Nephron (organoid): ENCODE data around the gene SLC22A31.

Experiments
- H3K27ac Mint-ChIP-seq, 3 experiments: 2 replicates each; pipeline ENCODE4 v1.8.0; 2020; ENCODE audit warnings: mixed read lengths in 3 of 3, mild to moderate bottlenecking in 2 of 3, moderate library complexity in 1 of 3
- H3K27me3 Mint-ChIP-seq: 2 replicates; pipeline ENCODE4 v1.8.0; 2021; ENCODE audit warnings: low read depth, mild to moderate bottlenecking, moderate library complexity, mixed read lengths
- H3K36me3 Mint-ChIP-seq: 2 replicates; pipeline ENCODE4 v1.8.0; 2020; ENCODE audit warnings: low read depth, mixed read lengths
- H3K4me1 Mint-ChIP-seq: 2 replicates; pipeline ENCODE4 v1.8.0; 2020; ENCODE audit warnings: mixed read lengths
- H3K4me3 Mint-ChIP-seq, 3 experiments: 2 replicates each; pipeline ENCODE4 v1.8.0; 2020; ENCODE audit warnings: mild to moderate bottlenecking in 3 of 3, mixed read lengths in 3 of 3, moderate library complexity in 2 of 3
- H3K9me3 Mint-ChIP-seq: 2 replicates; pipeline ENCODE4 v1.8.0; 2020; ENCODE audit warnings: mixed read lengths
- TF ChIP-seq, protein P1 (sequence below), 3 experiments: fragments of 200-600 bp; sonication (generic); IDR thresholded peaks; one replicate each; pipeline ENCODE4 v1.5.0; 2021; ENCODE audit warnings: antibody characterized with exemption in 3 of 3; ENCODE audit not compliant: unreplicated experiment in 3 of 3

Gene SLC22A31

DNA sequence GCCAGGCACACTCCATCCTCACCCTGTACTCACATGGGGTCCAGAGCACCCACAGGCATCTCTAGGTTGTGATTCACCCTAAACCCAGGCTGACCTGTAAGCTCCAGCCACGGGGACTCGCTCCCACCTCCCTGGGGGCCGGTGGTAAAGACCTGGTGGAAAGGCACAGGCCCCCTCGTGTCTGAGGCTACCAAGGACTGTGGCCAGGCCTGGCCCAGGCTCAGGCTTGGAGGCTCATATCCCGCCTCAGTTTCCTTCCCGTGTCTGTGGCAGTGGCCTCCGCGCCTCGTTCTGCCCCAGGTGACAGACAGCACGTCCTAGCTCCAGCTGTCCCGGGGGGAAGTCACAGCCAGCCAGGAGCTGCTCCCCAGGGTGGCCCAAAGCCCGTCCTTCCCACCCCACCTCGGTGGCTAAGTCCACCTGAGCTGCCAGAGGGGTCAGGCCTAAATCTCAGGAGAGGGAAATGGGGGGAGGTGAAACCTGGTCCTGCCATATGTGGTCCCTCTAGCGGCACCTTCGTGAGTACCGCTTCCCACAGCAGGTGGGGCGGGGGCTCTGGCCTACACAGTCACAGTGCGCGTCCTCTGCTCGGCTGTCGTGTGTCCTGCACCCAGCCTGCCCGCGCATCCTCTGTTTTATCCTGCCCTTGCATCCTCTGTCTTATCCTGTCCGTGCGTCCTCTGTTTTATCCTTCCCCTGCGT, 16.2 kb downstream of the SLC22A31 start:
- TF ChIP-seq, protein P1, sequence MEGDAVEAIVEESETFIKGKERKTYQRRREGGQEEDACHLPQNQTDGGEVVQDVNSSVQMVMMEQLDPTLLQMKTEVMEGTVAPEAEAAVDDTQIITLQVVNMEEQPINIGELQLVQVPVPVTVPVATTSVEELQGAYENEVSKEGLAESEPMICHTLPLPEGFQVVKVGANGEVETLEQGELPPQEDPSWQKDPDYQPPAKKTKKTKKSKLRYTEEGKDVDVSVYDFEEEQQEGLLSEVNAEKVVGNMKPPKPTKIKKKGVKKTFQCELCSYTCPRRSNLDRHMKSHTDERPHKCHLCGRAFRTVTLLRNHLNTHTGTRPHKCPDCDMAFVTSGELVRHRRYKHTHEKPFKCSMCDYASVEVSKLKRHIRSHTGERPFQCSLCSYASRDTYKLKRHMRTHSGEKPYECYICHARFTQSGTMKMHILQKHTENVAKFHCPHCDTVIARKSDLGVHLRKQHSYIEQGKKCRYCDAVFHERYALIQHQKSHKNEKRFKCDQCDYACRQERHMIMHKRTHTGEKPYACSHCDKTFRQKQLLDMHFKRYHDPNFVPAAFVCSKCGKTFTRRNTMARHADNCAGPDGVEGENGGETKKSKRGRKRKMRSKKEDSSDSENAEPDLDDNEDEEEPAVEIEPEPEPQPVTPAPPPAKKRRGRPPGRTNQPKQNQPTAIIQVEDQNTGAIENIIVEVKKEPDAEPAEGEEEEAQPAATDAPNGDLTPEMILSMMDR (IDR thresholded peaks at IDR 0.05; ENCODE audit: unreplicated experiment in 3 of 3), result no peak
- H3K4me3 Mint-ChIP-seq, result no peak overlapping the region
- no peaks in the 10 kb centered on the region for H3K4me1 Mint-ChIP-seq
- no peaks in the 10 kb centered on the region for H3K9me3 Mint-ChIP-seq
- peaks cover 8% of the 10 kb centered on the region for H3K36me3 Mint-ChIP-seq
- peaks cover 28% of the 10 kb centered on the region for H3K27me3 Mint-ChIP-seq
- no peak overlapping the region for H3K27ac Mint-ChIP-seq

DNA sequence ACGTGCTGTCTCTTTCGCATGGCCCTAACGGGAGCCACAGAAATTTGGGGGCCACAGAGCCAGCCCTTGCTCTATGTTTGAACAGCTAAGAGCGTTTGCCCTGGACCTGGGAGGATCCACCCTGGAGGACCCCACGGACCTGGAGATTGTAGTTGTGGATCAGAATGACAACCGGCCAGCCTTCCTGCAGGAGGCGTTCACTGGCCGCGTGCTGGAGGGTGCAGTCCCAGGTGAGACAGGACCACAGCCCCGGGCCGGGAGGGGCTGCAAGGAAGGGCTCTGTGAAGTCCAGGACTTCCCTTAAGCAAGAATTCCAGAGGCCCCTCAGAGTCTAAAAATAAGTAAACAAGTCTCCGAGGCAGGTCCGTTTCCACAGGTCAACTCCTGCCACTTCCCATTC, 16.9 kb downstream of the SLC22A31 start:
- H3K36me3 Mint-ChIP-seq, result peaks cover 4% of the 10 kb centered on the region
- no peaks in the 10 kb centered on the region for H3K4me1 Mint-ChIP-seq
- peaks cover 25% of the 10 kb centered on the region for H3K27me3 Mint-ChIP-seq
- H3K4me3 Mint-ChIP-seq, result no peak overlapping the region
- TF ChIP-seq, protein P1 (IDR thresholded peaks at IDR 0.05; ENCODE audit: unreplicated experiment in 3 of 3), result no peak
- no peak overlapping the region for H3K27ac Mint-ChIP-seq
- H3K9me3 Mint-ChIP-seq, result no peaks in the 10 kb centered on the region

DNA sequence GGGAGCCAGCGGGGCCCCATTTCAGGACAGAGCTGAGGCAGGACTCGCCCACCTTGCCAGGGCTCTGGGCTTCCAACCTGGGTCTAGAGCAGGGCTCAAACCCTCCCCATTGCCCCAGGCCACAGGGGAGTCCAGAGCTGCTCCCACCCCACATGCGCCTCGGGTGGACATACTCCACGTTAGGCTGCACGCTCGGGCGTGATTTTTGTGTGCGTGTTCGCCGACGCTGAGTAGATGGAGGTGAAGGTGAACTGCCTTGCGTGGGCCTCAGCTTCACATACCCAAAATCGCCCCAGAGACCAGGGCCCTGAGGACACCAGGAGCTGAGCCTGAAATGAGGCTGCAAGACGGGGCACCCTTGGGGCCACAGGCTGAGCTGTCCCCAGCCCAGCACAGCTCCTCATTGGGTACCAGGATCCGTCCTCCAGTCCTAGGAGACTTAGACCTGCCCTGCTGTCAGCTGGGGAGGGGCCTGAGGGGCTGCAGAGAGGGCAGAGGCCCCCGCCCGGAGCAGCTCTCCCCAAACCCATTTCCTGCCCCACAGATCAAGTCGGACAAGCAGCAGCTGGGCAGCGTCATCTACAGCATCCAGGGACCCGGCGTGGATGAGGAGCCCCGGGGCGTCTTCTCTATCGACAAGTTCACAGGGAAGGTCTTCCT, 20.6 kb downstream of the SLC22A31 start:
- Mint-ChIP-seq H3K9me3 (no peaks in the 10 kb centered on the region), H3K4me1 (no peaks in the 10 kb centered on the region), H3K27me3 (peaks cover 15% of the 10 kb centered on the region), H3K4me3 (no peak overlapping the region), H3K27ac (no peak overlapping the region), H3K36me3 (peaks cover 4% of the 10 kb centered on the region)
- TF ChIP-seq, protein P1 (IDR thresholded peaks at IDR 0.05; ENCODE audit: unreplicated experiment in 3 of 3), result no peak

DNA sequence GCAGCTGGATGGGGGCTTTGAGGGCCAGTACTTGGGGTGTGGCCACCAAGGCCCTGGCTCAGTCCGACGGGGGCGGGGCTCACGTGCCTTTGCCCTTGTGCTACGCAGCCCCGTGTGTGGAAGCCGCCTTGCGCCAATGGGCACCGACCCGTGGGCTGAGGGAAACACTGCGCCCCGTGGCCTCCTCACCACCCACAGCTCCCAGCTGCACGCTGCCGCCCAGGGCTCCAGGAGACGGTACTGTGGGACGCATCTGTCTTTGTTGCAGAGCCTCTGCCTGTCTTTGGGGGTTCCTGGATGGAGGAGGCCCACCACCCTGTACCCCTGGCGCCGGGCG, 21.2 kb downstream of the SLC22A31 start:
- H3K36me3 Mint-ChIP-seq, result no peaks in the 10 kb centered on the region
- no peak overlapping the region for H3K4me3 Mint-ChIP-seq
- TF ChIP-seq, protein P1 (IDR thresholded peaks at IDR 0.05; ENCODE audit: unreplicated experiment in 3 of 3), result no peak
- H3K4me1 Mint-ChIP-seq, result peaks cover 4% of the 10 kb centered on the region
- peaks cover 9% of the 10 kb centered on the region for H3K27me3 Mint-ChIP-seq
- no peaks in the 10 kb centered on the region for H3K9me3 Mint-ChIP-seq
- H3K27ac Mint-ChIP-seq, result no peak overlapping the region

DNA sequence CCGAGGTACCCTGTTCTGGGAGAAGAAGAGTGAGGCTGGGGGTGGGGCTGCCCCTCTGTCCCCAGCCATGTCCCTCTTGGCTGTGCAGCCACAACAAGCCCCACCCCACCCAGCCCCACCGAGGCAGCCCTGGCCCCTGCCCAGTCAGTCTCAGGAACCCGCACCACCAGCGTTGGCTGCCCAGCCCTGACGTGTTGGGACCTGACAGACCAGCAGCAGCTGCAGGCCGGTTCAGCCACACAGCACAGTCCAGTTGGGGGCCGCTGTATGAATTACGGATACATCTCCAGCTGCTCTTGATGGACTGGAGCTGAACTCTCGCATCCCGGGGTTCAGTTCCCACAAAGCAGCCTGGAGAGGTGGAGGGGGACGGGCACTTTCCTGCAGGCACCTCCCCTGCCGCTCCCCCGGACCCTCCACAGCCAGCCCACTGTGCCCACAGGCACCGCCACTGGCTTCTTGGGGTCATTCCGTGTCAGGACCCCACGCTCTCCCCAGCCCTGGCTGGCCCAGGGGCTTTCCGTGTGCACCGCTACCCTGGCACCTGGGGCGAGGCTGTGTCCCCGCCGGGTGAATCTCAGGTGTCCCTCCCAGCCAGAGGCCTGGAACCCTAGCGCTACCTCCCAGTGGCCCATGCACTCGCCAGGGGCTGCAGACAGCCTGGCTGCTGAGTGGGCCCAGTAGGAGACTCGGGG, 21.7 kb downstream of the SLC22A31 start:
- Mint-ChIP-seq H3K4me3 (no peak overlapping the region), H3K36me3 (no peaks in the 10 kb centered on the region), H3K27me3 (peaks cover 9% of the 10 kb centered on the region), H3K27ac (no peak overlapping the region), H3K4me1 (peaks cover 5% of the 10 kb centered on the region), H3K9me3 (no peaks in the 10 kb centered on the region)
- TF ChIP-seq, protein P1 (IDR thresholded peaks at IDR 0.05; ENCODE audit: unreplicated experiment in 3 of 3), result no peak
